Activated CD8-positive, alpha-beta T cell treated with anti-CD3 and anti-CD28 coated beads for 36 hours (primary cell): ENCODE measurements around the gene HCST. TPM values are rescaled to one million over a fixed set of nuclear protein-coding genes. Genes with fewer than 3 reads are reported as not detected.
"Not testable (repeated sequence)": the region's sequence is repeated elsewhere in the genome, so short reads cannot be mapped to it uniquely, and the experiment has no call there.

ENCODE experiments used
- ATAC-seq: fragments of 200-7000 bp; cut with Tn5 transposase; one replicate; pipeline ENCODE4 v1.10.0; 2021; ENCODE audit warnings: mild to moderate bottlenecking, moderate library complexity
- CTCF ChIA-PET: fragments of 350-600 bp; sonication (Branson Sonifier 250); formaldehyde crosslinking; loops from one replicate; lab custom pipeline; 2021; ENCODE audit warnings: antibody characterized with exemption; lab: Charles Lee
- POLR2A ChIA-PET: fragments of 350-600 bp; sonication (Branson Sonifier 250); formaldehyde crosslinking; loops from one replicate; lab custom pipeline; 2021; ENCODE audit warnings: antibody characterized with exemption; lab: Charles Lee
- DNase-seq: peaks from one replicate; pipeline ENCODE4 v3.0.0-alpha.2; 2020
- H3K27ac Mint-ChIP-seq: one replicate; pipeline ENCODE4 v1.8.0; 2021; ENCODE audit warnings: mild to moderate bottlenecking, mixed read lengths
- H3K27me3 Mint-ChIP-seq: one replicate; pipeline ENCODE4 v1.8.0; 2021; ENCODE audit warnings: mixed read lengths
- H3K36me3 Mint-ChIP-seq: one replicate; pipeline ENCODE4 v1.8.0; 2021; ENCODE audit warnings: low read depth, mixed read lengths
- H3K4me1 Mint-ChIP-seq: one replicate; pipeline ENCODE4 v1.8.0; 2021; ENCODE audit warnings: low read depth, mixed read lengths
- H3K4me3 Mint-ChIP-seq: one replicate; pipeline ENCODE4 v1.8.0; 2021; ENCODE audit warnings: mild to moderate bottlenecking, moderate library complexity, mixed read lengths
- H3K9me3 Mint-ChIP-seq: one replicate; pipeline ENCODE4 v1.8.0; 2021; ENCODE audit warnings: mixed read lengths
- intact Hi-C: fragments of 100-400 bp; cut with micrococcal nuclease; formaldehyde crosslinking; loops from one replicate; pipeline ENCODE4 v1.10.0; 2022
- total RNA-seq, 2 experiments: library from RNA; stranded (reverse); gene quantifications; one replicate each; pipeline ENCODE4 v1.2.3, GENCODE V29; 2021
- TF ChIP-seq, protein P1 (sequence below): fragments of 200-600 bp; IDR thresholded peaks from one replicate; pipeline ENCODE4 v1.8.0; 2022; ENCODE audit warnings: antibody characterized with exemption, mild to moderate bottlenecking

HCST gene
- total RNA-seq, 2 experiments from 2014 or later: 57.1 to 72.0 TPM

DNA sequence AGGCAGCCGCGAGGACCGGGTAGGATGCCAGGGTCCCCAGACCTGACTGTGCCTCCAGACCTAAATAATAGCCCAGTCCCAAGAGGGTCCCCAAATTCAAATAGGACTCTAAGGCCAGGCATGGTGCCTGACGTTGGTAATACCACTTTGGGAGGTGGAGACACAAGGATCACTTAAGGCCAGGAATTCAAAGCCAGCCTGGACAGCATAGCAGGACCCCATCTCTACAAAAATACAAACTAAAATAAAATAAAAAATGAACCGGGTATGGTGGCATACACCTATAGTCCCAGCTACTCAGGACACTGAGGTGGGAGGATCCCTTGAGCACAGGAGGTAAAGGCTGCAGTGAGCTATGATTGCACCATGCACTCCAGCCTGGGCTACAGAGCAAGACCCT is 39.3 kb upstream of the HCST start:
- no peaks in the 10 kb centered on the region for H3K9me3 Mint-ChIP-seq
- DNase-seq (no peak), ATAC-seq (no peak)
- intact Hi-C loops: no loop called here
- no peak overlapping the region for H3K27ac Mint-ChIP-seq
- H3K36me3 Mint-ChIP-seq: no peaks in the 10 kb centered on the region
- H3K27me3 Mint-ChIP-seq: peaks cover 52% of the 10 kb centered on the region
- peaks cover 6% of the 10 kb centered on the region for H3K4me1 Mint-ChIP-seq
- POLR2A ChIA-PET: no interaction called here
- TF ChIP-seq, protein P1, sequence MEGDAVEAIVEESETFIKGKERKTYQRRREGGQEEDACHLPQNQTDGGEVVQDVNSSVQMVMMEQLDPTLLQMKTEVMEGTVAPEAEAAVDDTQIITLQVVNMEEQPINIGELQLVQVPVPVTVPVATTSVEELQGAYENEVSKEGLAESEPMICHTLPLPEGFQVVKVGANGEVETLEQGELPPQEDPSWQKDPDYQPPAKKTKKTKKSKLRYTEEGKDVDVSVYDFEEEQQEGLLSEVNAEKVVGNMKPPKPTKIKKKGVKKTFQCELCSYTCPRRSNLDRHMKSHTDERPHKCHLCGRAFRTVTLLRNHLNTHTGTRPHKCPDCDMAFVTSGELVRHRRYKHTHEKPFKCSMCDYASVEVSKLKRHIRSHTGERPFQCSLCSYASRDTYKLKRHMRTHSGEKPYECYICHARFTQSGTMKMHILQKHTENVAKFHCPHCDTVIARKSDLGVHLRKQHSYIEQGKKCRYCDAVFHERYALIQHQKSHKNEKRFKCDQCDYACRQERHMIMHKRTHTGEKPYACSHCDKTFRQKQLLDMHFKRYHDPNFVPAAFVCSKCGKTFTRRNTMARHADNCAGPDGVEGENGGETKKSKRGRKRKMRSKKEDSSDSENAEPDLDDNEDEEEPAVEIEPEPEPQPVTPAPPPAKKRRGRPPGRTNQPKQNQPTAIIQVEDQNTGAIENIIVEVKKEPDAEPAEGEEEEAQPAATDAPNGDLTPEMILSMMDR: no peak
- H3K4me3 Mint-ChIP-seq: no peak overlapping the region
- CTCF ChIA-PET: no interaction called here

DNA sequence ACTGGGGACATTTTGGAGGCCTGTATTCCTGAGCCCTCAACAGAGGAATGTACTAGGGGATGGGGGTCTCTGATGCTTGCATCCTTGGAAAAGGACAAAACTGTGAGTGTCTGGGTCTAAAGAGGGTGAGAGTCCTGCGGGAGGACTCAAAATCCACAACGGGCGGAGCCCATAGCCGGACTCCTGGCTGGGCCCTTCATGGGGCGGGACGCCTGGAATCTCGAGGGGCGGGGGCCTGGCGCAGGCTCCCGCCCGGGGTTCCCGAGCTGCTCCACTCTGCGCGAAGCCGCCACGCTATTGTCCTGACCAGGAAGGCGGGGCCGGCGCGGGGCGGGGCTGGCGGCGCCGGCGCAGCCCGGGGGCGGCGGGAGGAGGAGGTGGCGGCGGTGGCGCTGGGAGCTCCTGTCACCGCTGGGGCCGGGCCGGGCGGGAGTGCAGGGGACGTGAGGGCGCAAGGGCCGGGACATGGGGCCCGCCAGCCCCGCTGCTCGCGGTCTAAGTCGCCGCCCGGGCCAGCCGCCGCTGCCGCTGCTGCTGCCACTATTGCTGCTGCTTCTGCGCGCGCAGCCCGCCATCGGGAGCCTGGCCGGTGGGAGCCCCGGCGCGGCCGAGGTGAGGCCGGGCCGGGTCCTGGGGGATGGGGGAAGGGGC is 34.0 kb upstream of the HCST start, which contains the start of gene APLP1:
APLP1 (plus strand) TSS at position 403 of the 651 bp plus-strand sequence; CDS start at position 466, 63 bp downstream.
- no peaks in the 10 kb centered on the region for H3K36me3 Mint-ChIP-seq
- intact Hi-C loops: no loop called here
- H3K4me3 Mint-ChIP-seq: no peak within 1 kb of the TSS
- ChIA-PET POLR2A (interaction anchor here (0.7 to 1.5 kb wide), 3 partner anchors 11 to 129 kb away, joined by 3 read pairs; partner anchors contain the start of gene KIRREL2), CTCF (interaction anchor here (1.0 kb wide), 1 partner anchor 90 kb away, joined by 3 read pairs; no protein-coding TSS in a partner anchor)
- H3K9me3 Mint-ChIP-seq: no peaks in the 10 kb centered on the region
- no peak within 1 kb of the TSS for H3K27ac Mint-ChIP-seq
- TF ChIP-seq, protein P1: no peak
- H3K4me1 Mint-ChIP-seq: peaks cover 13% of the 10 kb centered on the region
- ATAC-seq (peak; percentile 71), DNase-seq (peak; percentile 73)
- H3K27me3 Mint-ChIP-seq: peaks cover 39% of the 10 kb centered on the region

DNA sequence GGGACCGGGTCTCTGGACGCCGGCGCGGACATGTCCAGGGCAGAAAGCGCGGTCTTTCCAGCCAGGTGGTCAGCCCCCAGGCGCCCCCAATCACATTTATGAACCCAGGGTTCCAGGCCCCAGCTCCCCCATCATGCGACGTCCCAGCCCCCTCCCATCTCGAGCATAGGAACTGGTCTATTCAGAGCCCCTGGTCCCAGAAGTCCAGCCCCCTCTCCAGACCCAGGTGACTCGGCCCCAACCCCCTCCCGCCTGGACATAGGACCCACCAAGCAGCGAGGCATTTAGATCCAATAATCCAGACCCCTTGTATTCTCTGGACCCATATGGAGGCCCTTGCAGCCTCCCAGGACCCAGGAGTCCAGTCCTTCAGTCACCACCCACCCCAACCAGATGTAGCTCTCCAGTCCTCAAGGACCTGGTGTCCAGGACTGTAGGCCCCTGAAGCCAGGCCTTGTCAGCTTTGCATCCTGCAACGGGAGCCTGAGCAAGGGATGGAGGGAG is 33.5 kb upstream of the HCST start:
- no peak for ATAC-seq
- peaks cover 13% of the 10 kb centered on the region for H3K4me1 Mint-ChIP-seq
- no peaks in the 10 kb centered on the region for H3K9me3 Mint-ChIP-seq
- no peak overlapping the region for H3K4me3 Mint-ChIP-seq
- no peaks in the 10 kb centered on the region for H3K36me3 Mint-ChIP-seq
- ChIA-PET CTCF (interaction anchor here (1.0 kb wide), 1 partner anchor 90 kb away, joined by 3 read pairs; no protein-coding TSS in a partner anchor), POLR2A (interaction anchor here (0.7 to 1.6 kb wide), 5 partner anchors 12 to 128 kb away, joined by 3 to 4 read pairs (median 3); partner anchors contain the start of genes KIRREL2, PSENEN and U2AF1L4)
- TF ChIP-seq, protein P1: no peak
- no peak for DNase-seq
- H3K27ac Mint-ChIP-seq: no peak overlapping the region
- intact Hi-C loops: no loop called here
- peaks cover 39% of the 10 kb centered on the region for H3K27me3 Mint-ChIP-seq

DNA sequence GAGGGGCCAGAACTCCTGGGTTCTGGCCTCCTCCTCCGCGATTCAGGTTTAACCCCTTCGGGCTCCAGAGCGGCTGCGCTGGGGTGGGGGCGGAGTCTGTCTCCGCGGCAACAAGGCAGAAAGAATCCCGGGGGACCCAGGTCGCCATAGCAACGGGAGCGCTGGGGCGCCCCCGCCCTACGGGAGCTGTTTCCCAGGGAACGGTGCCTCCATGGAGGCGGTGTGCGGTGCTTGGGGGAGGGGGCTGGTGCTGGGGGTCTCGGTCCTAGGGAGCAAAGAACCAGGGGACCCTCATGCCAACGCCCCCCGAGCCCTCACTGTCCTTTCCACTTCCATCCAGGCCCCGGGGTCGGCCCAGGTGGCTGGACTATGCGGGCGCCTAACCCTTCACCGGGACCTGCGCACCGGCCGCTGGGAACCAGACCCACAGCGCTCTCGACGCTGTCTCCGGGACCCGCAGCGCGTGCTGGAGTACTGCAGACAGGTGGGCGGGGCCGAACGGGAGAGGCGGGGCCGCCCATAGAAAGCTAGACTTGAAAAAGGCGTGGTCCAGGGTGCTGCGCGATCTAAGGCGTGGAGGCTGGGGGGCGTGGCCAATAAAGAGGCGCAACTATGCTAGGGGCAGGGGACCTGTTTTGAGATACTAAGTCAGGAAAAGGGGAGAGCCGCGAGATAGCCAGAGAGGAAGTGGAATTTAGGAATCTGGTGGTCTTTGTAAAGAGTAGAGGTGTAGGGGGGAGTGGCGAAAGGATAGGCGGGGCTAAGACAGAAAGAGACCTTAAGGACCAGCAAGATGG is 32.8 kb upstream of the HCST start:
- Mint-ChIP-seq H3K27ac (no peak overlapping the region), H3K4me1 (peaks cover 13% of the 10 kb centered on the region), H3K27me3 (peaks cover 39% of the 10 kb centered on the region), H3K36me3 (no peaks in the 10 kb centered on the region), H3K9me3 (no peaks in the 10 kb centered on the region), H3K4me3 (peak overlapping the region; percentile 67)
- CTCF ChIA-PET: interaction anchor here (0.7 to 1.3 kb wide), 4 partner anchors 10 to 175 kb away, joined by 3 to 6 read pairs (median 4); no protein-coding TSS in a partner anchor
- intact Hi-C loops: no loop called here
- ATAC-seq (peak; percentile 89), DNase-seq (peak; percentile 94)
- POLR2A ChIA-PET: interaction anchor here (0.6 to 1.6 kb wide), 7 partner anchors 12 to 536 kb away, joined by 3 to 4 read pairs (median 3); partner anchors contain the start of genes KIRREL2, PSENEN and U2AF1L4
- TF ChIP-seq, protein P1: no peak

DNA sequence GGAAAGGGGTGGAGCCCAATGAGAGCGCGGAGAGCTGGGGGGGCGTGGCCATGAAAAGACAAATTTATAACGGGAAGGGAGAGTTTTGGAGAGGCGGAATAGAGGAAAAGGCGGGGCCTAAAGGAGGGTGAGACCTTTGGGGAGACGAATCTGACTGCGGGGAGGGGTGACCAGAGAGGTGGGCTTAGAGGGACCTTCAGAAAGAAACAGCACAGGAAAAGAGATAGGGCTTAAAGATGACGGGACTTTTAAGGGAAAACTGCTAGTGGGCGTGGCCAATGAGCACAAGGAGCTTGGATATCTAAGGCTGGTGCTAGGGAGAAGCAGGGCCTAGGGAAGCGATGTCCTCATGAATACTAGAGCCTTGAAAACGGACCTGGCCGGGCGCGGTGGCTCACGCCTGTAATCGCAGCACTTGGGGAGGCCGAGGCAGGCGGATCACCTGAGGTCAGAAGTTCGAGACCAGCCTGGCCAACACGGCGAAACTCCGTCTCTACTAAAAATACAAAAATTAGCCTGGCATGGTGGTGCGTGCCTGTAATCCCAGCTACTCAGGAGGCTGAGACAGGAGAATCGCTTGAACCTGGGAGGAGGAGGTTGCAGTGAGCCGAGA is 32.1 kb upstream of the HCST start:
- ATAC-seq, intact Hi-C loops, DNase-seq, H3K36me3 Mint-ChIP-seq, H3K27ac Mint-ChIP-seq, H3K9me3 Mint-ChIP-seq: not testable (repeated sequence)
- H3K4me3 Mint-ChIP-seq: peak overlapping the region; percentile 67
- ChIA-PET POLR2A (interaction anchor here (0.6 to 1.6 kb wide), 5 partner anchors 13 to 537 kb away, joined by 3 to 4 read pairs (median 4); partner anchors contain the start of genes PSENEN and U2AF1L4), CTCF (interaction anchor here (0.7 to 1.3 kb wide), 3 partner anchors 9 to 176 kb away, joined by 3 to 6 read pairs (median 4); no protein-coding TSS in a partner anchor)
- peaks cover 39% of the 10 kb centered on the region for H3K27me3 Mint-ChIP-seq
- peaks cover 13% of the 10 kb centered on the region for H3K4me1 Mint-ChIP-seq
